ENCODE measurements around the gene GPN2.

DNA sequence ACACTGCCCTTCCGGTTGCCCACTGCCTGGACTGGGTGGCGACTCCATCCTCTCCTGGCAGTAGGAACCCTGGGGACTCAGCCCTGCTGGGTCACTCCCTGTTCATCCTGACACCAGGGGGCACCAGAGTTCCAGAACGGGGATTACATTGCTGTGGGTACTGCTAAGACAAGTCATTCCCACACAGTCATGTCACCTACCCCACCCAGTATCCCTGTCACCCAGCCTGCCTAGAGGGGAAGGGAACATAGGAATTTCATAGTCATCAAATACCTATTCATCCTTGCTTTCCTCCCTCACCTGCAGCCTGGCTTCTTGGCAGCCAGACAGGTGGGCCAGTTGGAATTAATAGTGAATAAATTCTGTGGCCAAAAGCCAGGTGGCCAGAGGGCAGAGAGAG lies 36.9 kb downstream of the GPN2 start:
- no peak for TF ChIP-seq EZH2 (IDR thresholded peaks at IDR 0.05; ENCODE audit: borderline replicate concordance, insufficient read depth, low read length, poor library complexity, severe bottlenecking)
- no peak for TF ChIP-seq MXI1 (conservative IDR thresholded peaks at IDR 0.05; ENCODE audit: poor library complexity, severe bottlenecking)
- TF ChIP-seq SMC3 (conservative IDR thresholded peaks at IDR 0.05; ENCODE audit: poor library complexity): peak; percentile 59
- no peak for TF ChIP-seq TAF1 (IDR thresholded peaks at IDR 0.05; ENCODE audit: low read depth)
- TF ChIP-seq, protein P1, sequence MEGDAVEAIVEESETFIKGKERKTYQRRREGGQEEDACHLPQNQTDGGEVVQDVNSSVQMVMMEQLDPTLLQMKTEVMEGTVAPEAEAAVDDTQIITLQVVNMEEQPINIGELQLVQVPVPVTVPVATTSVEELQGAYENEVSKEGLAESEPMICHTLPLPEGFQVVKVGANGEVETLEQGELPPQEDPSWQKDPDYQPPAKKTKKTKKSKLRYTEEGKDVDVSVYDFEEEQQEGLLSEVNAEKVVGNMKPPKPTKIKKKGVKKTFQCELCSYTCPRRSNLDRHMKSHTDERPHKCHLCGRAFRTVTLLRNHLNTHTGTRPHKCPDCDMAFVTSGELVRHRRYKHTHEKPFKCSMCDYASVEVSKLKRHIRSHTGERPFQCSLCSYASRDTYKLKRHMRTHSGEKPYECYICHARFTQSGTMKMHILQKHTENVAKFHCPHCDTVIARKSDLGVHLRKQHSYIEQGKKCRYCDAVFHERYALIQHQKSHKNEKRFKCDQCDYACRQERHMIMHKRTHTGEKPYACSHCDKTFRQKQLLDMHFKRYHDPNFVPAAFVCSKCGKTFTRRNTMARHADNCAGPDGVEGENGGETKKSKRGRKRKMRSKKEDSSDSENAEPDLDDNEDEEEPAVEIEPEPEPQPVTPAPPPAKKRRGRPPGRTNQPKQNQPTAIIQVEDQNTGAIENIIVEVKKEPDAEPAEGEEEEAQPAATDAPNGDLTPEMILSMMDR (IDR thresholded peaks at IDR 0.05; ENCODE audit: poor library complexity, severe bottlenecking): peak; percentile 60
- no peak for TF ChIP-seq EP300 (conservative IDR thresholded peaks at IDR 0.05; ENCODE audit: poor library complexity, severe bottlenecking)
- TF ChIP-seq, protein P2, sequence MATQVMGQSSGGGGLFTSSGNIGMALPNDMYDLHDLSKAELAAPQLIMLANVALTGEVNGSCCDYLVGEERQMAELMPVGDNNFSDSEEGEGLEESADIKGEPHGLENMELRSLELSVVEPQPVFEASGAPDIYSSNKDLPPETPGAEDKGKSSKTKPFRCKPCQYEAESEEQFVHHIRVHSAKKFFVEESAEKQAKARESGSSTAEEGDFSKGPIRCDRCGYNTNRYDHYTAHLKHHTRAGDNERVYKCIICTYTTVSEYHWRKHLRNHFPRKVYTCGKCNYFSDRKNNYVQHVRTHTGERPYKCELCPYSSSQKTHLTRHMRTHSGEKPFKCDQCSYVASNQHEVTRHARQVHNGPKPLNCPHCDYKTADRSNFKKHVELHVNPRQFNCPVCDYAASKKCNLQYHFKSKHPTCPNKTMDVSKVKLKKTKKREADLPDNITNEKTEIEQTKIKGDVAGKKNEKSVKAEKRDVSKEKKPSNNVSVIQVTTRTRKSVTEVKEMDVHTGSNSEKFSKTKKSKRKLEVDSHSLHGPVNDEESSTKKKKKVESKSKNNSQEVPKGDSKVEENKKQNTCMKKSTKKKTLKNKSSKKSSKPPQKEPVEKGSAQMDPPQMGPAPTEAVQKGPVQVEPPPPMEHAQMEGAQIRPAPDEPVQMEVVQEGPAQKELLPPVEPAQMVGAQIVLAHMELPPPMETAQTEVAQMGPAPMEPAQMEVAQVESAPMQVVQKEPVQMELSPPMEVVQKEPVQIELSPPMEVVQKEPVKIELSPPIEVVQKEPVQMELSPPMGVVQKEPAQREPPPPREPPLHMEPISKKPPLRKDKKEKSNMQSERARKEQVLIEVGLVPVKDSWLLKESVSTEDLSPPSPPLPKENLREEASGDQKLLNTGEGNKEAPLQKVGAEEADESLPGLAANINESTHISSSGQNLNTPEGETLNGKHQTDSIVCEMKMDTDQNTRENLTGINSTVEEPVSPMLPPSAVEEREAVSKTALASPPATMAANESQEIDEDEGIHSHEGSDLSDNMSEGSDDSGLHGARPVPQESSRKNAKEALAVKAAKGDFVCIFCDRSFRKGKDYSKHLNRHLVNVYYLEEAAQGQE (IDR thresholded peaks at IDR 0.05; ENCODE audit: borderline replicate concordance): no peak
- TF ChIP-seq RAD21 (conservative IDR thresholded peaks at IDR 0.05): peak; percentile 37
- no peak for TF ChIP-seq POLR2AphosphoS5 (IDR thresholded peaks at IDR 0.05)
